NCI-H2196 treated with DMSO at 0.1 percent for 48 hours (cell line): ENCODE measurements around the gene REPIN1.
A peak's percentile ranks its signal among the peaks of the same experiment; 100 is the strongest.

Experiments
- DNase-seq: peaks from one replicate; lab custom pipeline; 2025; ENCODE audit not compliant: unreplicated experiment; lab: John Stamatoyannopoulos, UW

Gene REPIN1

GRCh38 chr7:150336746-150337145, 31.9 kb upstream of the REPIN1 start:
- DNase-seq: no peak

GRCh38 chr7:150337179-150337578, 31.4 kb upstream of the REPIN1 start:
- no peak for DNase-seq

GRCh38 chr7:150337659-150338081, 31.0 kb upstream of the REPIN1 start:
- no peak for DNase-seq

GRCh38 chr7:150338166-150338829, 30.3 kb upstream of the REPIN1 start:
- no peak for DNase-seq

- no peak for DNase-seq
These were observed 29.2 kb upstream of the REPIN1 start for GRCh38 chr7:150339409-150339809.

- no peak for DNase-seq
These were observed 28.4 kb upstream of the REPIN1 start for GRCh38 chr7:150340024-150340749.

GRCh38 chr7:150340875-150341262, 27.8 kb upstream of the REPIN1 start:
- DNase-seq: no peak

- DNase-seq: no peak
These were observed 27.1 kb upstream of the REPIN1 start, which contains the start of gene RARRES2 for GRCh38 chr7:150341263-150342120. TSS of gene RARRES2 (minus strand) at chr7:150341629. CDS start at chr7:150340609, 1,020 bp downstream.

- no peak for DNase-seq
These were observed 26.6 kb upstream of the REPIN1 start for GRCh38 chr7:150342121-150342408.

GRCh38 chr7:150343225-150343624, 25.4 kb upstream of the REPIN1 start:
- DNase-seq: no peak

- DNase-seq: no peak
These were observed 24.3 kb upstream of the REPIN1 start for GRCh38 chr7:150344299-150344698.

GRCh38 chr7:150345012-150345411, 23.6 kb upstream of the REPIN1 start:
- DNase-seq: no peak

GRCh38 chr7:150346922-150347321, 21.7 kb upstream of the REPIN1 start:
- DNase-seq: no peak

- no peak for DNase-seq
These were observed 16.9 kb upstream of the REPIN1 start for GRCh38 chr7:150351587-150352194.

- no peak for DNase-seq
These were observed 13.0 kb upstream of the REPIN1 start for GRCh38 chr7:150355666-150356059.

GRCh38 chr7:150356265-150356897, 12.2 kb upstream of the REPIN1 start:
- no peak for DNase-seq

- peak; percentile 51 for DNase-seq
These were observed 11.4 kb upstream of the REPIN1 start for GRCh38 chr7:150357270-150357669.

- DNase-seq: no peak
These were observed 10.7 kb upstream of the REPIN1 start for GRCh38 chr7:150357771-150358427.

- DNase-seq: no peak
These were observed 10.2 kb upstream of the REPIN1 start for GRCh38 chr7:150358433-150358832.

- DNase-seq: no peak
These were observed 9.5 kb upstream of the REPIN1 start for GRCh38 chr7:150358988-150359621.
